HepG2 (cell line): ENCODE measurements around the gene TRIM62. TPM values are rescaled to one million over a fixed set of nuclear protein-coding genes. Genes with fewer than 3 reads are reported as not detected.
A peak's percentile ranks its signal among the peaks of the same experiment; 100 is the strongest.

Experiments
- BRCA1 ChIP-seq: sonication (generic); formaldehyde crosslinking; IDR thresholded peaks from 2 replicates; pipeline ENCODE4 v1.4.0; 2020; ENCODE audit warnings: missing genetic modification reagents
- CC2D1A ChIP-seq: sonication (generic); formaldehyde crosslinking; IDR thresholded peaks from 2 replicates; pipeline ENCODE4 v1.8.1; 2023; ENCODE audit warnings: mild to moderate bottlenecking, missing genetic modification reagents
- CENPX ChIP-seq: sonication (generic); formaldehyde crosslinking; IDR thresholded peaks from 2 replicates; pipeline ENCODE4 v1.9.0; 2021; ENCODE audit warnings: mild to moderate bottlenecking, missing genetic modification reagents, moderate library complexity
- CERS6 ChIP-seq: sonication (generic); formaldehyde crosslinking; IDR thresholded peaks from 2 replicates; pipeline ENCODE4 v1.5.0; 2020; ENCODE audit warnings: missing genetic modification reagents
- GFI1 ChIP-seq: sonication (generic); formaldehyde crosslinking; IDR thresholded peaks from 2 replicates; pipeline ENCODE4 v1.5.0; 2020; ENCODE audit warnings: missing genetic modification reagents, mild to moderate bottlenecking, borderline replicate concordance
- IKZF4 ChIP-seq: sonication (generic); formaldehyde crosslinking; IDR thresholded peaks from 2 replicates; pipeline ENCODE4 v1.5.1; 2020; ENCODE audit warnings: borderline replicate concordance, mild to moderate bottlenecking, low read depth, missing genetic modification reagents; ENCODE audit errors: not compliant biosample characterization
- MATR3 ChIP-seq: sonication (generic); formaldehyde crosslinking; IDR thresholded peaks from 2 replicates; pipeline ENCODE4 v1.4.0; 2020; ENCODE audit warnings: missing genetic modification reagents
- MBD4 ChIP-seq: IDR thresholded peaks from 2 replicates; pipeline ENCODE4 v1.6.1; 2012; ENCODE audit warnings: low read length, inconsistent platforms, borderline replicate concordance
- MED13 ChIP-seq: sonication (generic); formaldehyde crosslinking; IDR thresholded peaks from 2 replicates; pipeline ENCODE4 v1.5.0; 2020; ENCODE audit warnings: missing genetic modification reagents
- PATZ1 ChIP-seq: sonication (generic); formaldehyde crosslinking; IDR thresholded peaks from 2 replicates; pipeline ENCODE4 v1.4.0; 2020; ENCODE audit warnings: missing genetic modification reagents
- PHF21A ChIP-seq: sonication (generic); formaldehyde crosslinking; IDR thresholded peaks from 2 replicates; pipeline ENCODE4 v1.5.0; 2020; ENCODE audit warnings: mild to moderate bottlenecking, missing genetic modification reagents
- SIX4 ChIP-seq: sonication (generic); formaldehyde crosslinking; IDR thresholded peaks from 2 replicates; pipeline ENCODE4 v1.4.0; 2020; ENCODE audit warnings: missing genetic modification reagents
- ZBTB39 ChIP-seq: sonication (generic); formaldehyde crosslinking; IDR thresholded peaks from 2 replicates; pipeline ENCODE4 v1.5.0; 2020; ENCODE audit warnings: missing genetic modification reagents
- ZNF251 ChIP-seq: sonication (generic); formaldehyde crosslinking; IDR thresholded peaks from 2 replicates; pipeline ENCODE4 v1.9.0; 2021; ENCODE audit warnings: mild to moderate bottlenecking, missing genetic modification reagents
- ZNF546 ChIP-seq: sonication (generic); formaldehyde crosslinking; conservative IDR thresholded peaks from 2 replicates; pipeline ENCODE4 v1.8.1; 2023; ENCODE audit warnings: mild to moderate bottlenecking, missing genetic modification reagents
- ZNF878 ChIP-seq: sonication (generic); formaldehyde crosslinking; IDR thresholded peaks from 2 replicates; pipeline ENCODE4 v1.8.1; 2023; ENCODE audit warnings: mild to moderate bottlenecking, missing genetic modification reagents, moderate library complexity
- polyA plus RNA-seq, 8 experiments: library from polyadenylated mRNA; depleted of rRNA in 3 of 8; stranded (reverse) in 7 of 8; unstranded in 1 of 8; fragments of >200 nt; fragmentation: Illumina TruSeq in 4 of 8; extraction: Trizol in 4 of 8; gene quantifications; 2 replicates each; pipeline versions ENCODE4 v1.2.1 to v1.2.3, GENCODE V29; 2011 to 2016; ENCODE audit warnings: low read depth in 4 of 8, missing spikeins in 1 of 8, mixed read lengths in 1 of 8; ENCODE audit not compliant: insufficient read depth in 1 of 8
- total RNA-seq, 5 experiments: library from RNA; depleted of rRNA; stranded (reverse); fragments of >200 nt; fragmentation: Illumina TruSeq; extraction: Trizol; gene quantifications; 2 replicates each; pipeline ENCODE4 v1.2.3, GENCODE V29; 2016; ENCODE audit warnings: low read depth in 1 of 5
- TF ChIP-seq, protein P1 (sequence below), 2 experiments: sonication (generic) in 1 of 2; formaldehyde crosslinking in 1 of 2; IDR thresholded peaks; 2 replicates each; pipeline versions ENCODE4 v1.4.0 to v1.6.1; 2016 to 2020; ENCODE audit warnings: borderline replicate concordance in 1 of 2, low read depth in 1 of 2, mild to moderate bottlenecking in 1 of 2, missing genetic modification reagents in 1 of 2
- TF ChIP-seq, protein P2 (sequence below): fragments of 450-650 bp; IDR thresholded peaks from 2 replicates; pipeline ENCODE4 v1.6.1; 2016

TRIM62 gene
- total and polyA plus RNA-seq, 2 of the 13 experiments (the other 11 are each of a cell fraction or from before 2014, with no cell fraction given), result 0.53 to 0.57 TPM

- TF ChIP-seq, protein P1, sequence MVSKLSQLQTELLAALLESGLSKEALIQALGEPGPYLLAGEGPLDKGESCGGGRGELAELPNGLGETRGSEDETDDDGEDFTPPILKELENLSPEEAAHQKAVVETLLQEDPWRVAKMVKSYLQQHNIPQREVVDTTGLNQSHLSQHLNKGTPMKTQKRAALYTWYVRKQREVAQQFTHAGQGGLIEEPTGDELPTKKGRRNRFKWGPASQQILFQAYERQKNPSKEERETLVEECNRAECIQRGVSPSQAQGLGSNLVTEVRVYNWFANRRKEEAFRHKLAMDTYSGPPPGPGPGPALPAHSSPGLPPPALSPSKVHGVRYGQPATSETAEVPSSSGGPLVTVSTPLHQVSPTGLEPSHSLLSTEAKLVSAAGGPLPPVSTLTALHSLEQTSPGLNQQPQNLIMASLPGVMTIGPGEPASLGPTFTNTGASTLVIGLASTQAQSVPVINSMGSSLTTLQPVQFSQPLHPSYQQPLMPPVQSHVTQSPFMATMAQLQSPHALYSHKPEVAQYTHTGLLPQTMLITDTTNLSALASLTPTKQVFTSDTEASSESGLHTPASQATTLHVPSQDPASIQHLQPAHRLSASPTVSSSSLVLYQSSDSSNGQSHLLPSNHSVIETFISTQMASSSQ (IDR thresholded peaks at IDR 0.05; ENCODE audit: low read depth), result no peak
- TF ChIP-seq, protein P1 (CRISPR knock-in tag; IDR thresholded peaks at IDR 0.05; ENCODE audit: borderline replicate concordance), result no peak
- TF ChIP-seq IKZF4 (CRISPR knock-in tag), result no peak
- TF ChIP-seq ZNF878 (CRISPR knock-in tag), result no peak
- TF ChIP-seq, protein P2, sequence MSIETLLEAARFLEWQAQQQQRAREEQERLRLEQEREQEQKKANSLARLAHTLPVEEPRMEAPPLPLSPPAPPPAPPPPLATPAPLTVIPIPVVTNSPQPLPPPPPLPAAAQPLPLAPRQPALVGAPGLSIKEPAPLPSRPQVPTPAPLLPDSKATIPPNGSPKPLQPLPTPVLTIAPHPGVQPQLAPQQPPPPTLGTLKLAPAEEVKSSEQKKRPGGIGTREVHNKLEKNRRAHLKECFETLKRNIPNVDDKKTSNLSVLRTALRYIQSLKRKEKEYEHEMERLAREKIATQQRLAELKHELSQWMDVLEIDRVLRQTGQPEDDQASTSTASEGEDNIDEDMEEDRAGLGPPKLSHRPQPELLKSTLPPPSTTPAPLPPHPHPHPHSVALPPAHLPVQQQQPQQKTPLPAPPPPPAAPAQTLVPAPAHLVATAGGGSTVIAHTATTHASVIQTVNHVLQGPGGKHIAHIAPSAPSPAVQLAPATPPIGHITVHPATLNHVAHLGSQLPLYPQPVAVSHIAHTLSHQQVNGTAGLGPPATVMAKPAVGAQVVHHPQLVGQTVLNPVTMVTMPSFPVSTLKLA, result no peak
- no peak for TF ChIP-seq CC2D1A (CRISPR knock-in tag)
- no peak for TF ChIP-seq SIX4
- no peak for TF ChIP-seq GFI1
- TF ChIP-seq ZBTB39 (CRISPR knock-in tag), result no peak
- no peak for TF ChIP-seq MATR3 (CRISPR knock-in tag)
- no peak for TF ChIP-seq PATZ1 (CRISPR knock-in tag)
- TF ChIP-seq MBD4, result no peak
- no peak for TF ChIP-seq PHF21A
- 0 out of 2 replicates have a peak, but pooled peaks have one; percentile 60 for TF ChIP-seq ZNF546 (CRISPR knock-in tag)
- no peak for TF ChIP-seq MED13 (CRISPR knock-in tag)
- no peak for TF ChIP-seq ZNF251 (CRISPR knock-in tag)
- TF ChIP-seq CENPX (CRISPR knock-in tag), result no peak
- no peak for TF ChIP-seq BRCA1 (CRISPR knock-in tag)
- no peak for TF ChIP-seq CERS6 (CRISPR knock-in tag)
Observed at GRCh38 chr1:33126411-33127000, 55.3 kb downstream of the TRIM62 start (continued).
